SK-N-SH (cell line): ENCODE data around the gene TRDN. TPM values are rescaled to one million over a fixed set of nuclear protein-coding genes. Genes with fewer than 3 reads are reported as not detected.

Source experiments
- CTCF ChIA-PET: fragments of 300-600, 350-600 bp; formaldehyde crosslinking; extraction: SDS; loops from one replicate; lab custom pipeline; 2021; lab: Yijun Ruan, JAX
- POLR2A ChIA-PET: fragments of 350-600 bp; sonication (Branson Sonifier 250); formaldehyde crosslinking; extraction: SDS; loops from one replicate; lab custom pipeline; 2020; ENCODE audit warnings: antibody characterized with exemption, inconsistent platforms; lab: Yijun Ruan, JAX
- DNase-seq: peaks from one replicate; pipeline ENCODE4 v3.0.0; 2012
- H2AFZ ChIP-seq: fragments of 200-600 bp; sonication (generic); 2 replicates; pipeline ENCODE4 v1.8.1; 2016; ENCODE audit warnings: antibody characterized with exemption, mild to moderate bottlenecking, low read depth
- H3F3A ChIP-seq: fragments of 200-600 bp; sonication (generic); replicated peaks from 2 replicates; pipeline ENCODE3; 2016; ENCODE audit warnings: antibody characterized with exemption, mild to moderate bottlenecking; ENCODE audit not compliant: insufficient read depth
- H3K27ac ChIP-seq, 2 experiments: fragments of 200-500 bp in 1 of 2; fragments of 200-600 bp in 1 of 2; sonication (Bioruptor generic) in 1 of 2; sonication (generic), shearing (Covaris generic) in 1 of 2; 2 replicates each; pipeline versions ENCODE4 v1.5.1 to v1.6.1; 2014 to 2016; ENCODE audit warnings: low read depth in 2 of 2, inconsistent platforms in 1 of 2, low read length in 1 of 2, mild to moderate bottlenecking in 1 of 2, mixed read lengths in 1 of 2
- H3K27me3 ChIP-seq: fragments of 200-600 bp; sonication (generic), shearing (Covaris generic); 2 replicates; pipeline ENCODE4 v1.6.1; 2016; ENCODE audit warnings: mixed run types; ENCODE audit not compliant: insufficient read depth
- H3K36me3 ChIP-seq, 2 experiments: fragments of 200-500 bp in 1 of 2; fragments of 200-600 bp in 1 of 2; sonication (Bioruptor generic) in 1 of 2; sonication (generic) in 1 of 2; replicated peaks in 1 of 2; 2 replicates each; pipeline versions ENCODE3 to v1.5.1; 2014 to 2016; ENCODE audit warnings: low read length in 1 of 2, mild to moderate bottlenecking in 1 of 2; ENCODE audit not compliant: insufficient read depth in 2 of 2, control insufficient read depth in 1 of 2
- H3K4me1 ChIP-seq, 2 experiments: fragments of 200-500 bp in 1 of 2; fragments of 200-600 bp in 1 of 2; sonication (Bioruptor generic) in 1 of 2; sonication (generic), shearing (Covaris generic) in 1 of 2; 2 replicates each; pipeline versions ENCODE4 v1.5.1 to v1.6.1; 2014 to 2016; ENCODE audit warnings: low read depth in 1 of 2, low read length in 1 of 2, mixed run types in 1 of 2; ENCODE audit not compliant: insufficient read depth in 2 of 2, control insufficient read depth in 1 of 2
- H3K4me2 ChIP-seq: fragments of 200-600 bp; sonication (generic), shearing (Covaris generic); 2 replicates; pipeline ENCODE4 v1.6.1; 2017; ENCODE audit warnings: mixed run types
- H3K4me3 ChIP-seq, 2 experiments: fragments of 200-500 bp in 1 of 2; fragments of 200-600 bp in 1 of 2; sonication (Bioruptor generic) in 1 of 2; sonication (generic), shearing (Covaris generic) in 1 of 2; 2 replicates each; pipeline versions ENCODE4 v1.5.1 to v1.8.1; 2014 to 2016; ENCODE audit warnings: low read depth in 2 of 2, inconsistent platforms in 1 of 2, low read length in 1 of 2, mild to moderate bottlenecking in 1 of 2, mixed read lengths in 1 of 2, moderate library complexity in 1 of 2
- H3K79me2 ChIP-seq: fragments of 200-600 bp; sonication (generic); 2 replicates; pipeline ENCODE4 v1.8.1; 2017; ENCODE audit warnings: mild to moderate bottlenecking; ENCODE audit not compliant: insufficient read depth
- H3K9ac ChIP-seq: fragments of 200-600 bp; sonication (generic); 2 replicates; pipeline ENCODE4 v1.6.1; 2017; ENCODE audit warnings: mixed run types
- H3K9me2 ChIP-seq: fragments of 200-600 bp; sonication (generic); 2 replicates; pipeline ENCODE4 v1.6.1; 2017; ENCODE audit warnings: mixed run types
- H3K9me3 ChIP-seq: fragments of 200-600 bp; sonication (generic); 2 replicates; pipeline ENCODE4 v1.6.1; 2017; ENCODE audit warnings: mixed run types, mild to moderate bottlenecking, moderate library complexity
- H4K20me1 ChIP-seq: fragments of 200-600 bp; sonication (generic); 2 replicates; pipeline ENCODE4 v1.6.1; 2017; ENCODE audit warnings: mild to moderate bottlenecking, mixed run types; ENCODE audit not compliant: insufficient read depth
- CHD2 ChIP-seq: fragments of 150-350 bp; IDR thresholded peaks from 2 replicates; pipeline ENCODE4 v1.6.1; 2018; ENCODE audit warnings: low read length; ENCODE audit not compliant: partially characterized antibody
- CTCF ChIP-seq: fragments of 200-600 bp; sonication (generic); IDR thresholded peaks from 2 replicates; pipeline ENCODE4 v1.6.1; 2017; ENCODE audit warnings: antibody characterized with exemption, mild to moderate bottlenecking, moderate library complexity
- ELF1 ChIP-seq: IDR thresholded peaks from 2 replicates; pipeline ENCODE4 v1.4.0; 2012
- EZH2phosphoT487 ChIP-seq: fragments of 200-600 bp; sonication (generic); IDR thresholded peaks from 2 replicates; pipeline ENCODE4 v1.6.1; 2017; ENCODE audit warnings: low read depth, mixed run types, mild to moderate bottlenecking, antibody characterized with exemption, moderate library complexity, borderline replicate concordance
- FOXJ3 ChIP-seq: sonication (generic); formaldehyde crosslinking; IDR thresholded peaks from 2 replicates; pipeline ENCODE4 v1.5.1; 2020; ENCODE audit warnings: mild to moderate bottlenecking, missing genetic modification reagents
- FOXM1 ChIP-seq: IDR thresholded peaks from 2 replicates; pipeline ENCODE4 v1.4.0; 2012; ENCODE audit warnings: low read depth, mild to moderate bottlenecking
- GABPA ChIP-seq: IDR thresholded peaks from 2 replicates; pipeline ENCODE4 v1.4.0; 2012; ENCODE audit warnings: low read depth, mild to moderate bottlenecking
- GATA2 ChIP-seq: sonication (generic); formaldehyde crosslinking; IDR thresholded peaks from 2 replicates; pipeline ENCODE4 v1.5.0; 2020; ENCODE audit warnings: mild to moderate bottlenecking, missing genetic modification reagents
- IRF3 ChIP-seq: fragments of 150-350 bp; IDR thresholded peaks from 2 replicates; pipeline ENCODE4 v1.6.1; 2016; ENCODE audit warnings: mild to moderate bottlenecking, low read depth, low read length
- JUND ChIP-seq: IDR thresholded peaks from 2 replicates; pipeline ENCODE4 v1.4.0; 2012
- MAX ChIP-seq: IDR thresholded peaks from 2 replicates; pipeline ENCODE4 v1.4.0; 2012; ENCODE audit warnings: low read depth
- MEF2A ChIP-seq: IDR thresholded peaks from 2 replicates; pipeline ENCODE4 v1.4.0; 2012; ENCODE audit warnings: low read depth, borderline replicate concordance
- MXI1 ChIP-seq: IDR thresholded peaks from 2 replicates; pipeline ENCODE4 v1.6.1; 2012; ENCODE audit warnings: mild to moderate bottlenecking, low read depth, low read length, improper control_type of control experiment
- PBX3 ChIP-seq: IDR thresholded peaks from 2 replicates; pipeline ENCODE4; 2012
- POLR2AphosphoS5 ChIP-seq: IDR thresholded peaks from 2 replicates; pipeline ENCODE4 v1.6.1; 2012; ENCODE audit warnings: low read depth, low read length
- RFX5 ChIP-seq: IDR thresholded peaks from 2 replicates; pipeline ENCODE4 v1.6.1; 2012; ENCODE audit warnings: mild to moderate bottlenecking, improper control_type of control experiment, low read length
- TAF1 ChIP-seq: IDR thresholded peaks from 2 replicates; pipeline ENCODE4 v1.6.1; 2012; ENCODE audit warnings: low read depth, mild to moderate bottlenecking, low read length, moderate library complexity, borderline replicate concordance
- TEAD4 ChIP-seq: IDR thresholded peaks from 2 replicates; pipeline ENCODE4 v1.4.0; 2012; ENCODE audit warnings: mild to moderate bottlenecking, borderline replicate concordance; ENCODE audit not compliant: insufficient read depth
- USF1 ChIP-seq: IDR thresholded peaks from 2 replicates; pipeline ENCODE4 v1.4.0; 2012; ENCODE audit warnings: low read depth, borderline replicate concordance
- USF2 ChIP-seq: fragments of 150-350 bp; IDR thresholded peaks from 2 replicates; pipeline ENCODE4 v1.6.1; 2017; ENCODE audit warnings: antibody characterized with exemption, low read length, low read depth, borderline replicate concordance
- YY1 ChIP-seq: IDR thresholded peaks from 2 replicates; pipeline ENCODE4 v1.4.0; 2012; ENCODE audit warnings: low read depth, mild to moderate bottlenecking
- WGBS: methylation state at CpG from one replicate; pipeline ENCODE4 v1.1.6; 2017; ENCODE audit warnings: low lambda C conversion rate; 5-methylcytosine and 5-hydroxymethylcytosine counted together
- polyA plus RNA-seq, 3 experiments: library from polyadenylated mRNA; depleted of rRNA; stranded (reverse); fragments of >200 nt; gene quantifications; 2 replicates each; pipeline ENCODE4 v1.2.3, GENCODE V29; 2012

The TRDN gene
- polyA plus RNA-seq, 1 of the 3 experiments (the other 2 are of a cell fraction): not detected

- no peaks in the 10 kb centered on the region for H4K20me1 ChIP-seq
- no peak overlapping the region for H2AFZ ChIP-seq
- DNase-seq: no peak
- no peak overlapping the region for H3K4me3 ChIP-seq
- H3F3A ChIP-seq: no peaks in the 10 kb centered on the region
- no peak overlapping the region for H3K27ac ChIP-seq
- ChIA-PET CTCF (no interaction called here), POLR2A (no interaction called here)
- H3K9ac ChIP-seq: no peak overlapping the region
- H3K4me1 ChIP-seq: no peaks in the 10 kb centered on the region
- H3K9me3 ChIP-seq: no peaks in the 10 kb centered on the region
- no peaks in the 10 kb centered on the region for H3K36me3 ChIP-seq
- H3K9me2 ChIP-seq: no peaks in the 10 kb centered on the region
- H3K27me3 ChIP-seq: no peaks in the 10 kb centered on the region
- no peaks in the 10 kb centered on the region for H3K79me2 ChIP-seq
- no peak overlapping the region for H3K4me2 ChIP-seq
- TF ChIP-seq EZH2phosphoT487 (no peak), TEAD4 (no peak), USF2 (no peak), GATA2 (CRISPR knock-in tag) (no peak), POLR2AphosphoS5 (no peak), ELF1 (no peak), IRF3 (no peak), MEF2A (no peak), MAX (no peak), CHD2 (no peak), FOXM1 (no peak), MXI1 (no peak), CTCF (no peak), YY1 (no peak)
Measured at GRCh38 chr6:123580331-123580730, 56.4 kb downstream of the TRDN start.

DNA sequence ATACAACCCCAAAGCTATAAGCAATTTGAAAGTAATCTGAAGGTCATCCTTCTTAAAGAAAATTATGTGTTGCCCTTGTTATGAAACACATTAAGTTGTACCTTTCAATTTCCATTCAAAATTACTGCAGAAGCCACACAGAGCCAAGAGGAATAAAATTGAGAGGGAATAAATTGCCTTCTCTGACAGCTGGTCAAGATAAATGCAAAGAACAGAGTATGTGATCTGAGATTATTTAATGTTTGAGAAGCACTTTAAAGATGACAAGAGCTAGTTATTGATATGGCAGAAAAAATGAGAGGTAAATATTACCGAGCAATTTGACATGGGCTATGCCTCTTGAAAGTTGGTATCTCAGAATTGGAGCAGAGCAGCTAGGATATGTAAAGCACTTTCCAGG lies 61.6 kb downstream of the TRDN start:
- H3K9me3 ChIP-seq: no peaks in the 10 kb centered on the region
- no peaks in the 10 kb centered on the region for H3F3A ChIP-seq
- 0% methylated on average over 1 of the region's 1 CpG for WGBS
- no peak for DNase-seq
- no peaks in the 10 kb centered on the region for H4K20me1 ChIP-seq
- H3K36me3 ChIP-seq: no peaks in the 10 kb centered on the region
- H3K4me3 ChIP-seq: no peak overlapping the region
- TF ChIP-seq RFX5 (no peak), PBX3 (no peak), TEAD4 (no peak), YY1 (no peak), POLR2AphosphoS5 (no peak), CHD2 (no peak), EZH2phosphoT487 (no peak), FOXM1 (no peak), TAF1 (no peak), FOXJ3 (CRISPR knock-in tag) (no peak), USF1 (no peak), GABPA (no peak), USF2 (no peak), JUND (no peak), GATA2 (CRISPR knock-in tag) (no peak), MAX (no peak)
- H3K27me3 ChIP-seq: no peaks in the 10 kb centered on the region
- no peaks in the 10 kb centered on the region for H3K4me1 ChIP-seq
- H3K79me2 ChIP-seq: no peaks in the 10 kb centered on the region
- no peak overlapping the region for H3K4me2 ChIP-seq
- no peak overlapping the region for H3K9ac ChIP-seq
- no peak overlapping the region for H2AFZ ChIP-seq
- H3K27ac ChIP-seq: no peak overlapping the region
- POLR2A ChIA-PET: no interaction called here
- no peaks in the 10 kb centered on the region for H3K9me2 ChIP-seq
- CTCF ChIA-PET: no interaction called here
